Limb (tissue), 2 donors: ENCODE results near the gene LRRC18.

Experiments
- DNase-seq, 2 donors: peaks; one replicate each; pipeline ENCODE4 v3.0.0-alpha.2; 2016; ENCODE audit errors: extremely low spot score in 2 of 2

Gene LRRC18

DNA sequence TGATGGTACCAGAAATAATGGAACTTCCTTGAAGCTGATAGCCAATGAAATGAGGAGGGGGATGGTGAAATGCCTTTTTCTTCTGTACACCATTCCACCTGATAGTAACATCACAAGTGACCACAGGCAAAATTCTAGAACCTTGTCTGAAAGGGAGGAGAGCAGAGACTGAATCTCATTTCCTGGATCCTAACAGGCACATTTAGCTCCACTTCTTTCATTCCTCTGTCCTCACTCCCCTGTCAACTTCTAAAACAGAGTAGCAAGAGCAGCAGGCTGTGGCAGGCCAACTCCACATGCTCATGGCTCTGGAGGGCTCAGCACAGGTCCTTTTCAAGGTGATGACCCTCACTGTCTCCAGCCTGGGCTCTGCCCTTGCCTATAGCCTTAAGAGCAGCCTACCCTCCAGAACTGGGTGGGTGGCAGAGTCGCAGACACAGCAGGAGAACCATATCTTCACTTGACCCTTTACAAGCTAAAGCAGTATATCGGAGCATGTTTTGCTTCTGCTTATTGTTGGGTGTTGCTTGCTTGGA, at the start of gene LRRC18:
Gene LRRC18, minus strand, starts transcription at position 51 of the 536 bp plus-strand sequence. CDS start 25,685 bp downstream, outside the sequence.
- no peak for DNase-seq

- DNase-seq = no peak
Measured at GRCh38 chr10:48985621-48986158, 46.0 kb upstream of the LRRC18 start.

GRCh38 chr10:48983648-48984351, 44.2 kb upstream of the LRRC18 start:
- no peak for DNase-seq

DNA sequence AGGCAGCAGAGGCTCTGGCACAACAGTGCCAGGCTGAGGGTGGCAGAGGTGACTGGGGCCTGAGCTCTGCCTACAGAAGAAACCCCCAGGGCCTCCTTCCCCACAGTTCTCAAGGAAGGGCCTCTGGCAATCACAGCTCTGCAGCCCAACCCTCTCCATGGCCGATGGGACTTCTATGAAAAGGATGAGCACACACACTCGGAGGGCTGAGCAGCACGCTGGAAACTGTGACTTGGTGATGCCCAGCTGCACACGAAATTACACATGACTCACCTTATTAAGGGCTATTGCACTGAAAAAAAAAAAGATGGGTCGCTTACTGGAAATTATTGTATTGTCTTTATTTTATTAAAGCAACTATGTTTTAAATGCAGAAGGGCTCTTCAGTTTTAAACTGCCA, 42.9 kb upstream of the LRRC18 start:
- DNase-seq = no peak

DNA sequence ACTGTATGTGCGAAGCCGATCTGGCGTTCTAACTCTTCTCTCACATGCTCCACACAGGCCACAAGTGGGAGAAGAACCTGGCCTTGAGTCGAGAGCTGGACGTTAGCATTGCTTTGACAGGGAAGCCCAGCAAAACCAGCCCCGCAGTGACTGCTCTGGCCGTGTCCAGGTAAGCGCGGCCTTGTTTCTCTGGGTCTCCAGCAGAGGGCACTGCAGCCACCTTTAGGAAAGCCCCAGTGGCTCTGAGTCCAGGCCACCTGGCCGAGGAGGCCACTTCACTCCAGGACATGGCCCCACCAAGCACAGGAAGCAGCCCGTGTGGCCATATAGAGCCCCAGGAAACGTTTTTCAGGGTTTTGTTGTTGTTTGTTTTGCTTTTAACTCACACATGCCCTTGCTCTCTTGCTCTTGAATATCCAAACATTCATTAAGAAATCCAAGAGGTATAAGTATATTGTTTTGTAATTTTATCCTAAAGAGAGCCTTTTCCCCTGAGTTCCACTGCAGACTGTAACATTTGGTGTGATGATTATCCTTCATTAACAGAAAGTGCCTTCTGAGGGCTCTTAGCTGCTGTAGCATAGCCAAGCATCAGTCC, 41.8 kb upstream of the LRRC18 start:
- peak; percentile 16 to 69 for DNase-seq

- DNase-seq = no peak
Measured at GRCh38 chr10:48978318-48978717, 38.7 kb upstream of the LRRC18 start.

DNA sequence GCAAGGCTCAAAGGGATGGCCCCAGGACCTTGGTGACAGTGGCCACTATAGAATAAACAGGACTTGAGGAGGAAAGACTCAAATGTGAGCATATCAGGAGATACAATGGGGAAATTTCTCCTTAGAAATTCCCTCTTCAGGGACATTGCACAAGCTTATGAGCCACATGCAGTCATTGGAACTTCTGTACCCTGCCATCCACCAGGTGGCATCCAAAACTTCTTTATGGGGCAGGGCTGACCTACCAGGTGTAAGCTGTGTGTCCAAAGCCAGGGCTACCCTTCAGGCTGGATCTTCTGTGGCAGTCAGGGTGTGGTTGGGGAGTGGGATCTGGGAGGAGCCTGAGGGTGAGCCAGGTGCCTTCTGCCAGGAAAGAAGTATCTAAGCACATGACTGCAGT, 36.6 kb upstream of the LRRC18 start:
- no peak for DNase-seq

DNA sequence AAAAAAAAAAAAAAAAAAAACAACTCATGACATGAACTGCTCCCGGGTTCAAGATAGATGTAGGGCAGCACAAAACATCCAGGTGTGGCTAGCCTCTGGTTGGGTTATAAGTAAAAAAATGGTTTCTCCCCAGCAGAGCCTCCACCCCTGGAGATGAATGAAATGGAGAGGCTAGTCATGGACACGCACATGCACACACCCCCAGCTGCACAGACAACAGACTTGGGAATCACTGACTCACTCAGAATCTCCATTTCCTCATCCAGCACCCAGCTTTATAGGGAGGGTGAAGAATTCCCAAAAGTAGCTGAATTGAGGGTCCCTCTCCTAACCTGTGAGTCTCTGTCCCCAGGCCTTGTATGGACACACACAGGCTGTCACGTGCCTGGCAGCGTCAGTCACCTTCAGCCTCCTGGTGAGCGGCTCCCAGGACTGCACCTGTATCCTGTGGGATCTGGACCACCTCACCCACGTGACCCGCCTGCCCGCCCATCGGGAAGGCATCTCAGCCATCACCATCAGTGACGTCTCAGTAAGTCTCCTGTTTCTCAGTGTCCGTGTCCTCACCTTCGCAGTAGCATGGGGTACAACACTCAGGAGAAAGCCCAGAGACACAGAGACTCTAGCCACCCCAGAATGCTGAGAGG, 35.0 kb upstream of the LRRC18 start:
- no peak for DNase-seq

GRCh38 chr10:48973065-48973464, 33.4 kb upstream of the LRRC18 start:
- no peak for DNase-seq

- no peak for DNase-seq
Measured at GRCh38 chr10:48970654-48971053, 31.0 kb upstream of the LRRC18 start.

DNA sequence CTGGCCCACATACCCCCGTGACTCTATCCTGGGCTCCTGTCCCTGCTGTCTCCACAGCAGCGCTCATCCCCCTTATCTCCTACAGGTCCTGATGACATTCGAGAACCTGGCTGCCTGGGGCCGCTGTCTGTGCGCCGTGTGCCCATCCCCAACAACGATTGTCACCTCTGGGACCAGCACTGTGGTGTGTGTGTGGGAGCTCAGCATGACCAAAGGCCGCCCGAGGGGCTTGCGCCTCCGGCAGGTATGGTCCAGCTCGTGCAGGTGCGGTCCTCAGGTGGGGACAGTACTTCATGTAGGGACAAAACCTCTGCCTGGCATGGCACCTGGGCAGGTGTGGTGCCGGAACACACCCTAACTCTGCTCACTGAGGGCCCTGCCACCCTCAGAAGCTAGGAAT, 30.4 kb upstream of the LRRC18 start:
- DNase-seq = no peak

DNA sequence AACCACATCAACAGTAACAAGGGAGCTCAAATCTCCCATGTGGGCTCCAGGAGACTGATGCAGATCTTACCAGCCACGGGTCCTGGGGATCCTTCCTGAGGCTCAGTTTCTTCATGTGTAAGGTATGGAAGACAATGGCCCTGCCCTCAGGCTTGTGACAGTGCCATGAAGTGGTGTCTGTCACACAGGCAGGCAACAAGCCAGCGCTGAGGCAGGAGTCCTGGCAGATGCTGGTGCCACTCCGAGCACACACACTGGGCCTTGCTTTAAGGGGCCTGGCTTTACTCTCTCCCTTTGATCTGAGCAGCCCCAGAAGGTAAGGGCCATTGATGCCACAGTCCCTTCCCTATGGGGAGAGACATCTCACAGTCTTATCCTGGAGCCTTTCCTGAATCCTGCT, 28.4 kb upstream of the LRRC18 start:
- DNase-seq = no peak

GRCh38 chr10:48965460-48965859, 25.8 kb upstream of the LRRC18 start:
- DNase-seq = no peak

- no peak for DNase-seq
Measured at GRCh38 chr10:48964038-48964437, 24.4 kb upstream of the LRRC18 start.

- DNase-seq = peak in 1 of 2 donors; percentile 29
Measured at GRCh38 chr10:48958598-48959190, 19.1 kb upstream of the LRRC18 start.

GRCh38 chr10:48957361-48958151, 17.9 kb upstream of the LRRC18 start:
- DNase-seq = no peak

DNA sequence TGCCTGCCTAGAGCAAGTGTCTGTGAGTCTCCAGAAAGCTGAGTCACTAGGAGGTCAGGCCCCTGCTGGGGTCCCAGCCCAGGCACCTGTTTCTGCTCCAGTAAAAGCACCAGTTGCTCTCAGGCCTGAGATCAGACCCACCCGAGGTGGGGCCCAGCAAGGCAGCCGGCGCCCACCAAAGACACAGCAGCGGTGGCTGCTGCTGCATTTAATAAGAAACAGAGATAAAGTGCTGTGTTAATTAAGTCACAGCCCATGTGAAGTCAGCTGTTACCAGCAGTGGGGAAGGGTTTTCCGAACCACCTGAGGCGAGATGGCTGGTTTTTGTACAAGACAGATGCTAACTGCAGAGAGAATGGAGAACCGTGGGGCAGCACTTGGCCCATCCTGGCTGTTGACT, 12.1 kb upstream of the LRRC18 start:
- no peak for DNase-seq

DNA sequence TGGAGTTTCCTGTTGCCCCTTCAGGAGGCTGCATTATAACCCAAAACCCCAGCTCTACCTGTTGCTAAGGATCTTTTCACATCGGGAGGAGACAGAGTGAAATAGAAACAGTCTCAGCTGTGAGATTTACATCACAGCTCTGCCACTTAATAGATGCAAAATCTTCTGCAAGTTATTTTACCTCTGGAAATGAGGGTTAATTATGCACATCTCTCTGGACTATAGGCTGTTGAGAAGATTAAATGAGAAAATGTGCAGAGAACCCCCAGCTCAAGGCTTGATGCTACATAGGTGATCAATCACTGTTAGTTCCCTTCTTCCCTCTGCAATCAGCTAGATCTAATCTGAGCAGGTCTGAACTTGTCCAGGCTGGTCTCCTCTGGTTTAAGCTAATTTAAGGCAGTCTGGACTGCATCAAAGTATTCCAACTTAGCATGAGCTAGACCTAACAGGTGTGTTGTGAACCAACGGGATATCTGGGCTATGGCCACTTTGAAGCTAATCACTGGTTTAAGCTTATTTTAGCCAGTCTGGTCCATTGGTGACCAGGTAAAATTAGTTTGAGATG, 8.9 kb upstream of the LRRC18 start:
- no peak for DNase-seq

GRCh38 chr10:48947690-48948469, 8.2 kb upstream of the LRRC18 start:
- peak; percentile 34 to 58 for DNase-seq
